Measurements from ENCODE around the gene NDOR1.

Gene NDOR1

GRCh38 chr9:137167747-137168572 lies 37.5 kb upstream of the NDOR1 start:
- DNase-seq (ENCODE audit: low read depth, low spot score): no peak

GRCh38 chr9:137168573-137168903 lies 37.0 kb upstream of the NDOR1 start:
- no peak for DNase-seq (ENCODE audit: low read depth, low spot score)

GRCh38 chr9:137168904-137169856 lies 36.3 kb upstream of the NDOR1 start:
- DNase-seq (ENCODE audit: low read depth, low spot score): peak; percentile 54

GRCh38 chr9:137169896-137170358 lies 35.6 kb upstream of the NDOR1 start, which contains the start of gene LRRC26:
TSS of gene LRRC26 (minus strand) at chr9:137170051. CDS start at chr9:137169943, 108 bp downstream.
- no peak for DNase-seq (ENCODE audit: low read depth, low spot score)

GRCh38 chr9:137170486-137171148 lies 34.9 kb upstream of the NDOR1 start:
- DNase-seq (ENCODE audit: low read depth, low spot score): no peak

- no peak for DNase-seq (ENCODE audit: low read depth, low spot score)
These were observed 34.2 kb upstream of the NDOR1 start for GRCh38 chr9:137171149-137171900.

- no peak for DNase-seq (ENCODE audit: low read depth, low spot score)
These were observed 32.4 kb upstream of the NDOR1 start for GRCh38 chr9:137172901-137173795.

- no peak for DNase-seq (ENCODE audit: low read depth, low spot score)
These were observed 31.5 kb upstream of the NDOR1 start for GRCh38 chr9:137173796-137174664.

- no peak for DNase-seq (ENCODE audit: low read depth, low spot score)
These were observed 30.7 kb upstream of the NDOR1 start for GRCh38 chr9:137174722-137175293.

GRCh38 chr9:137175345-137175961 lies 30.0 kb upstream of the NDOR1 start:
- no peak for DNase-seq (ENCODE audit: low read depth, low spot score)

- DNase-seq (ENCODE audit: low read depth, low spot score): no peak
These were observed 29.0 kb upstream of the NDOR1 start for GRCh38 chr9:137176302-137177182.

- no peak for DNase-seq (ENCODE audit: low read depth, low spot score)
These were observed 27.1 kb upstream of the NDOR1 start for GRCh38 chr9:137178201-137178938.

GRCh38 chr9:137178939-137179630 lies 26.4 kb upstream of the NDOR1 start:
- no peak for DNase-seq (ENCODE audit: low read depth, low spot score)

- DNase-seq (ENCODE audit: low read depth, low spot score): no peak
These were observed 25.7 kb upstream of the NDOR1 start for GRCh38 chr9:137179761-137180160.

GRCh38 chr9:137180491-137180890 lies 25.0 kb upstream of the NDOR1 start:
- no peak for DNase-seq (ENCODE audit: low read depth, low spot score)

- DNase-seq (ENCODE audit: low read depth, low spot score): no peak
These were observed 23.8 kb upstream of the NDOR1 start for GRCh38 chr9:137181680-137182079.
